Ishikawa (cell line): ENCODE measurements around the gene NTSR1.

Experiments used
- EP300 ChIP-seq: IDR thresholded peaks from 2 replicates; pipeline ENCODE4 v1.6.1; 2012; ENCODE audit warnings: borderline replicate concordance
- NFIC ChIP-seq: IDR thresholded peaks from 2 replicates; pipeline ENCODE4 v1.6.1; 2012
- YY1 ChIP-seq: IDR thresholded peaks from 2 replicates; pipeline ENCODE4 v1.6.1; 2012; ENCODE audit warnings: low read depth
- TF ChIP-seq, protein P1 (sequence below): IDR thresholded peaks from 2 replicates; pipeline ENCODE4 v1.6.1; 2012; ENCODE audit warnings: low read depth, mild to moderate bottlenecking
- TF ChIP-seq, protein P2 (sequence below): IDR thresholded peaks from 2 replicates; pipeline ENCODE4 v1.6.1; 2012

DNA sequence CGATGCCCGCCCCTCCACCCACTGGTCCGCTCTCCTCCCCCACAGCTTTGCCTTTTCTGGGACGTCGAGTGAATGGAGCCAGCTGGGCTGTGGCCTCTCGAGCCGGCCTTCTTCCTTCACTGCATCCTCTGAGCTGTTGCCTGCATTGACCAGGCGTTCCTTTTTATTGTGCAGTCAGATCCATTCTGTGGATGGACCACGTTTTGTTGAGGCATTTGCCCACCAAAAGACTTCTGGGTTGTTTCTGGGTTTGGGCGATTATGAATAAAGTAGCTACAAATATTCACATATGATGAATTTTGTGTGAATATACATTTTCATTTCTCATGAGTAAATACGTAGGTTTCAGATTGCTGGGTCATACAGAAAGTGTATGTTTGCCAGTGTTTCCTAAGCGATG, 9.9 kb downstream of the NTSR1 start:
- TF ChIP-seq, protein P1, sequence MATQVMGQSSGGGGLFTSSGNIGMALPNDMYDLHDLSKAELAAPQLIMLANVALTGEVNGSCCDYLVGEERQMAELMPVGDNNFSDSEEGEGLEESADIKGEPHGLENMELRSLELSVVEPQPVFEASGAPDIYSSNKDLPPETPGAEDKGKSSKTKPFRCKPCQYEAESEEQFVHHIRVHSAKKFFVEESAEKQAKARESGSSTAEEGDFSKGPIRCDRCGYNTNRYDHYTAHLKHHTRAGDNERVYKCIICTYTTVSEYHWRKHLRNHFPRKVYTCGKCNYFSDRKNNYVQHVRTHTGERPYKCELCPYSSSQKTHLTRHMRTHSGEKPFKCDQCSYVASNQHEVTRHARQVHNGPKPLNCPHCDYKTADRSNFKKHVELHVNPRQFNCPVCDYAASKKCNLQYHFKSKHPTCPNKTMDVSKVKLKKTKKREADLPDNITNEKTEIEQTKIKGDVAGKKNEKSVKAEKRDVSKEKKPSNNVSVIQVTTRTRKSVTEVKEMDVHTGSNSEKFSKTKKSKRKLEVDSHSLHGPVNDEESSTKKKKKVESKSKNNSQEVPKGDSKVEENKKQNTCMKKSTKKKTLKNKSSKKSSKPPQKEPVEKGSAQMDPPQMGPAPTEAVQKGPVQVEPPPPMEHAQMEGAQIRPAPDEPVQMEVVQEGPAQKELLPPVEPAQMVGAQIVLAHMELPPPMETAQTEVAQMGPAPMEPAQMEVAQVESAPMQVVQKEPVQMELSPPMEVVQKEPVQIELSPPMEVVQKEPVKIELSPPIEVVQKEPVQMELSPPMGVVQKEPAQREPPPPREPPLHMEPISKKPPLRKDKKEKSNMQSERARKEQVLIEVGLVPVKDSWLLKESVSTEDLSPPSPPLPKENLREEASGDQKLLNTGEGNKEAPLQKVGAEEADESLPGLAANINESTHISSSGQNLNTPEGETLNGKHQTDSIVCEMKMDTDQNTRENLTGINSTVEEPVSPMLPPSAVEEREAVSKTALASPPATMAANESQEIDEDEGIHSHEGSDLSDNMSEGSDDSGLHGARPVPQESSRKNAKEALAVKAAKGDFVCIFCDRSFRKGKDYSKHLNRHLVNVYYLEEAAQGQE, result no peak
- TF ChIP-seq, protein P2, sequence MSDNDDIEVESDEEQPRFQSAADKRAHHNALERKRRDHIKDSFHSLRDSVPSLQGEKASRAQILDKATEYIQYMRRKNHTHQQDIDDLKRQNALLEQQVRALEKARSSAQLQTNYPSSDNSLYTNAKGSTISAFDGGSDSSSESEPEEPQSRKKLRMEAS, result no peak
- TF ChIP-seq EP300, result no peak
- no peak for TF ChIP-seq YY1
- no peak for TF ChIP-seq NFIC
